ENCODE measurements around the gene SPZ1. TPM values are rescaled to one million over a fixed set of nuclear protein-coding genes. Genes with fewer than 3 reads are reported as not detected.

The SPZ1 gene
- total and polyA plus RNA-seq, 2 donors (not counting 1 experiment from before 2014, with no cell fraction given): not detected

DNA sequence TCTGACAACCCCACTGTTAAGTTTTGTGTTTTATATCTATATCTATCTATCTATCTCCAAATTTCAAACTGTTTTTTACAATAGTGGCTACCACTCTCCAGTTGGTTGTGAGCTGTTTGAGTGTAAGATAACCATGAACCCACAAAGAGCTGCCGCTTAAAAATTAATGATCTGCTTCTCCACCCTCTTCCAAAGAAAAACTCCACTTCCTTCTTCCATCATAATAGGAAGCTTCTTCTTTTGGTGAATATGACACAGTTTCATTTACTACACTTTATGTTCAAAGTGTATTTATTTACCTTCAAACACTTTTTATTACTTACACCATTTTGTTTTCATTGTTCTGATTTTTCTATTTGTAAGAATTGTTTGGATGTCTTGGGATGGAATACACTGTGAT lies 37.9 kb downstream of the SPZ1 start:
- DNase-seq (ENCODE audit: low read depth in 2 of 2): no peak
- Histone ChIP-seq H4K20me1 (ENCODE audit: control insufficient read depth, extremely low read depth, insufficient read depth, low read length) (no peaks in the 10 kb centered on the region), H2AFZ (ENCODE audit: low read length) (no peak overlapping the region), H3K27me3 (ENCODE audit: control insufficient read depth, insufficient read depth, low read length) (no peaks in the 10 kb centered on the region), H3K27ac (ENCODE audit: insufficient read depth, low read length) (no peak overlapping the region), H3K79me2 (ENCODE audit: control insufficient read depth, insufficient read depth, low read length) (no peaks in the 10 kb centered on the region), H3K9me3 (ENCODE audit: control insufficient read depth, insufficient read depth, low read depth, low read length) (no peaks in the 10 kb centered on the region), H3K4me3 (replicated peaks in 1 of 4; ENCODE audit: control extremely low read depth in 1 of 4, insufficient read depth in 1 of 4, low read depth in 3 of 4, low read length in 4 of 4) (no peak overlapping the region), H3K4me1 (ENCODE audit: control insufficient read depth, extremely low read depth, insufficient read depth, low read length) (no peaks in the 10 kb centered on the region), H3K36me3 (ENCODE audit: control insufficient read depth, insufficient read depth, low read length) (no peaks in the 10 kb centered on the region), H3K9ac (ENCODE audit: insufficient read depth, low read length) (no peak overlapping the region), H3K4me2 (ENCODE audit: extremely low read depth, insufficient read depth, low read length) (no peak overlapping the region)
- TF ChIP-seq EZH2 (IDR thresholded peaks at IDR 0.05; ENCODE audit: low read length, missing control alignments): no peak
- TF ChIP-seq, protein P1, sequence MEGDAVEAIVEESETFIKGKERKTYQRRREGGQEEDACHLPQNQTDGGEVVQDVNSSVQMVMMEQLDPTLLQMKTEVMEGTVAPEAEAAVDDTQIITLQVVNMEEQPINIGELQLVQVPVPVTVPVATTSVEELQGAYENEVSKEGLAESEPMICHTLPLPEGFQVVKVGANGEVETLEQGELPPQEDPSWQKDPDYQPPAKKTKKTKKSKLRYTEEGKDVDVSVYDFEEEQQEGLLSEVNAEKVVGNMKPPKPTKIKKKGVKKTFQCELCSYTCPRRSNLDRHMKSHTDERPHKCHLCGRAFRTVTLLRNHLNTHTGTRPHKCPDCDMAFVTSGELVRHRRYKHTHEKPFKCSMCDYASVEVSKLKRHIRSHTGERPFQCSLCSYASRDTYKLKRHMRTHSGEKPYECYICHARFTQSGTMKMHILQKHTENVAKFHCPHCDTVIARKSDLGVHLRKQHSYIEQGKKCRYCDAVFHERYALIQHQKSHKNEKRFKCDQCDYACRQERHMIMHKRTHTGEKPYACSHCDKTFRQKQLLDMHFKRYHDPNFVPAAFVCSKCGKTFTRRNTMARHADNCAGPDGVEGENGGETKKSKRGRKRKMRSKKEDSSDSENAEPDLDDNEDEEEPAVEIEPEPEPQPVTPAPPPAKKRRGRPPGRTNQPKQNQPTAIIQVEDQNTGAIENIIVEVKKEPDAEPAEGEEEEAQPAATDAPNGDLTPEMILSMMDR (conservative IDR thresholded peaks at IDR 0.05 in 1 of 2, IDR thresholded peaks at IDR 0.05 in 1 of 2; ENCODE audit: low read depth in 1 of 2, low read length in 2 of 2): no peak

DNA sequence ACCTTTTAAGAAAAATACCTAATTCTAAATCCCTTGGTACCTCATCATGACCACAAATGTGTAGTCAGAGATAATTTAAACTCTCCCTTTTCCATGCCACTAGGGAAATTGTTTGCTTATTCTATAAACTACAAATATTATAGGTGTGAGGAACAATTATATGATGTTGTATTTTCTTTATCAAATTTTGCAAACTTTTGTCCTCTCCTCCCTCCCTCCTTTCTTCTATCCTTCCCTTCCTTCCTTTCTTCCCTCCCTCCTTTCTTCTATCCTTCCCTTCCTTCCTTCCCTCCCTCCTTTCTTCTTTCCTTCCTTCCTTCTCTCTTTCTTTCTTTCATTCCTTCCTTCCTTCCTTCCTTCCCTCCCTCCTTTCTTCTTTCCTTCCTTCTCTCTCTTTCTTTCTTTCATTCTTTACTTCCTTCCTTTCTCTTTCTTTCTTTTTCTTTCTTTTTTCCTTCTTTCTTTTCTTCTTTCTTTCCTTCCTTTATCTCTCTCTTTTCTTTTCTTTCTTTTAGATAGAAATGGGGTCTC lies 41.2 kb downstream of the SPZ1 start:
- H3K9ac ChIP-seq (ENCODE audit: insufficient read depth, low read length): no peak overlapping the region
- H3K4me1 ChIP-seq (ENCODE audit: control insufficient read depth, extremely low read depth, insufficient read depth, low read length): no peaks in the 10 kb centered on the region
- TF ChIP-seq EZH2 (IDR thresholded peaks at IDR 0.05; ENCODE audit: low read length, missing control alignments): no peak
- TF ChIP-seq, protein P1 (conservative IDR thresholded peaks at IDR 0.05 in 1 of 2, IDR thresholded peaks at IDR 0.05 in 1 of 2; ENCODE audit: low read depth in 1 of 2, low read length in 2 of 2): no peak
- no peak for DNase-seq (ENCODE audit: low read depth in 2 of 2)
- no peaks in the 10 kb centered on the region for H3K36me3 ChIP-seq (ENCODE audit: control insufficient read depth, insufficient read depth, low read length)
- H3K4me2 ChIP-seq (ENCODE audit: extremely low read depth, insufficient read depth, low read length): no peak overlapping the region
- no peaks in the 10 kb centered on the region for H4K20me1 ChIP-seq (ENCODE audit: control insufficient read depth, extremely low read depth, insufficient read depth, low read length)
- H2AFZ ChIP-seq (ENCODE audit: low read length): no peak overlapping the region
- H3K27me3 ChIP-seq (ENCODE audit: control insufficient read depth, insufficient read depth, low read length): no peaks in the 10 kb centered on the region
- no peak overlapping the region for H3K4me3 ChIP-seq (replicated peaks in 1 of 4; ENCODE audit: control extremely low read depth in 1 of 4, insufficient read depth in 1 of 4, low read depth in 3 of 4, low read length in 4 of 4)
- H3K9me3 ChIP-seq (ENCODE audit: control insufficient read depth, insufficient read depth, low read depth, low read length): no peaks in the 10 kb centered on the region
- H3K27ac ChIP-seq (ENCODE audit: insufficient read depth, low read length): no peak overlapping the region
- H3K79me2 ChIP-seq (ENCODE audit: control insufficient read depth, insufficient read depth, low read length): no peaks in the 10 kb centered on the region

DNA sequence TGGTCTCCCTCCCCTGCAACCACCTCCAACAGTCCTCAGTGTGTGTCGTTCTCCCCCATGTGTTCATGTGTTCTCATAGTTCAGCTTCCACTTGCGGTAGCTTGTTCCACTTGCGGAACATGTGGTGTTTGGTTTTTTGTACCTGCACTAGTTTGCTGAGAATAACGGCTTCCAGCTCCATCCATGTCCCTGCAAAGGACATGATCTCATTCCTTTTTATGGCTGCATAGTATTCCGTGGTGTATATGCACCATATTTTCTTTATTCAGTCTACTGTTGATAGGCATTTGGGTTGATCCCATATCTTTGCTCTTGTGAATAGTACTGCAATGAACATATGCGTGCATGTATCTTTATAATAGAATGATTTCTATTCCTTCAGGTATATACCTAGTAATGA lies 45.1 kb downstream of the SPZ1 start:
- Histone ChIP-seq H3K36me3 (ENCODE audit: control insufficient read depth, insufficient read depth, low read length) (no peaks in the 10 kb centered on the region), H3K79me2 (ENCODE audit: control insufficient read depth, insufficient read depth, low read length) (no peaks in the 10 kb centered on the region), H3K4me2 (ENCODE audit: extremely low read depth, insufficient read depth, low read length) (no peak overlapping the region), H3K9ac (ENCODE audit: insufficient read depth, low read length) (no peak overlapping the region), H3K4me3 (replicated peaks in 1 of 4; ENCODE audit: control extremely low read depth in 1 of 4, insufficient read depth in 1 of 4, low read depth in 3 of 4, low read length in 4 of 4) (no peak overlapping the region), H4K20me1 (ENCODE audit: control insufficient read depth, extremely low read depth, insufficient read depth, low read length) (no peaks in the 10 kb centered on the region), H3K27ac (ENCODE audit: insufficient read depth, low read length) (no peak overlapping the region), H3K4me1 (ENCODE audit: control insufficient read depth, extremely low read depth, insufficient read depth, low read length) (no peaks in the 10 kb centered on the region), H2AFZ (ENCODE audit: low read length) (no peak overlapping the region), H3K27me3 (ENCODE audit: control insufficient read depth, insufficient read depth, low read length) (no peaks in the 10 kb centered on the region), H3K9me3 (ENCODE audit: control insufficient read depth, insufficient read depth, low read depth, low read length) (no peaks in the 10 kb centered on the region)
- no peak for DNase-seq (ENCODE audit: low read depth in 2 of 2)
- TF ChIP-seq, protein P1 (conservative IDR thresholded peaks at IDR 0.05 in 1 of 2, IDR thresholded peaks at IDR 0.05 in 1 of 2; ENCODE audit: low read depth in 1 of 2, low read length in 2 of 2): no peak
- no peak for TF ChIP-seq EZH2 (IDR thresholded peaks at IDR 0.05; ENCODE audit: low read length, missing control alignments)
